BJ (cell line): ENCODE measurements around the gene SEMG1. TPM values are rescaled to one million over a fixed set of nuclear protein-coding genes. Genes with fewer than 3 reads are reported as not detected.

ENCODE experiments used
- CTCF ChIA-PET: fragments of 350-600 bp; formaldehyde crosslinking; extraction: SDS; loops from one replicate; lab custom pipeline; 2021; ENCODE audit warnings: antibody characterized with exemption, inconsistent platforms; lab: Yijun Ruan, JAX
- POLR2A ChIA-PET: fragments of 300-600 bp; sonication (Branson Sonifier 250); formaldehyde crosslinking; extraction: SDS; loops from one replicate; lab custom pipeline; 2021; ENCODE audit warnings: antibody characterized with exemption; lab: Charles Lee
- DNase-seq: peaks from one replicate; pipeline ENCODE4 v3.0.0-alpha.2; 2011; ENCODE audit warnings: low read depth
- H3K27me3 ChIP-seq: 2 replicates; pipeline ENCODE4 v1.6.0; 2011; ENCODE audit warnings: low read length; ENCODE audit not compliant: control insufficient read depth, insufficient read depth
- H3K36me3 ChIP-seq: 2 replicates; pipeline ENCODE4 v1.5.1; 2011; ENCODE audit warnings: low read length; ENCODE audit not compliant: control insufficient read depth, insufficient read depth
- H3K4me3 ChIP-seq: 2 replicates; pipeline ENCODE4 v1.5.1; 2011; ENCODE audit warnings: low read depth, mild to moderate bottlenecking, control low read depth, low read length
- CTCF ChIP-seq: IDR thresholded peaks from 2 replicates; pipeline ENCODE4 v1.5.1; 2011; ENCODE audit warnings: low read depth, mild to moderate bottlenecking, control low read depth, inconsistent platforms, low read length, moderate library complexity; ENCODE audit not compliant: insufficient read depth
- polyA plus RNA-seq: library from polyadenylated mRNA; depleted of rRNA; stranded (reverse); fragments of >200 nt; gene quantifications from 2 replicates; pipeline ENCODE4 v1.2.3, GENCODE V29; 2011

The SEMG1 gene
- polyA plus RNA-seq, 1 experiment: not detected

GRCh38 chr20:45174434-45175364, 32.1 kb upstream of the SEMG1 start, which contains the start of gene PI3:
PI3 (plus strand) TSS chr20:45174902; CDS start chr20:45174923, 21 bp downstream.
- TF ChIP-seq CTCF: no peak
- ChIA-PET POLR2A (no interaction called here), CTCF (interaction anchor here (0.7 kb wide), 1 partner anchor 374 kb away, joined by 3 read pairs; no protein-coding TSS in a partner anchor)
- no peaks in the 10 kb centered on the region for H3K36me3 ChIP-seq
- H3K27me3 ChIP-seq: peaks cover 2% of the 10 kb centered on the region
- no peak for DNase-seq
- H3K4me3 ChIP-seq: no peak within 1 kb of the TSS

- Histone ChIP-seq H3K27me3 (peaks cover 2% of the 10 kb centered on the region; the same call in 1 of the 2 replicates), H3K36me3 (no peaks in the 10 kb centered on the region), H3K4me3 (no peak overlapping the region)
- DNase-seq: no peak
- ChIA-PET POLR2A (no interaction called here), CTCF (no interaction called here)
- TF ChIP-seq CTCF: no peak
Observed at GRCh38 chr20:45176526-45177267, 30.1 kb upstream of the SEMG1 start.

GRCh38 chr20:45179166-45179565, 27.7 kb upstream of the SEMG1 start:
- Histone ChIP-seq H3K36me3 (no peaks in the 10 kb centered on the region), H3K27me3 (peaks cover 2% of the 10 kb centered on the region; the same call in 1 of the 2 replicates), H3K4me3 (no peak overlapping the region)
- TF ChIP-seq CTCF: no peak
- ChIA-PET CTCF (interaction anchor here (0.7 to 1.2 kb wide), 2 partner anchors 9 to 111 kb away, joined by 4 read pairs; no protein-coding TSS in a partner anchor), POLR2A (no interaction called here)
- no peak for DNase-seq

GRCh38 chr20:45181639-45182038, 25.2 kb upstream of the SEMG1 start:
- POLR2A ChIA-PET: no interaction called here
- Histone ChIP-seq H3K27me3 (peaks cover 2% of the 10 kb centered on the region; the same call in 1 of the 2 replicates), H3K36me3 (no peaks in the 10 kb centered on the region), H3K4me3 (no peak overlapping the region)
- CTCF ChIA-PET: interaction anchor here (0.9 to 1.3 kb wide), 2 partner anchors 42 to 110 kb away, joined by 3 read pairs; no protein-coding TSS in a partner anchor
- no peak for TF ChIP-seq CTCF
- no peak for DNase-seq

GRCh38 chr20:45183084-45183483, 23.7 kb upstream of the SEMG1 start:
- no peaks in the 10 kb centered on the region for H3K36me3 ChIP-seq
- H3K27me3 ChIP-seq: peaks cover 4% of the 10 kb centered on the region
- no peak for TF ChIP-seq CTCF
- ChIA-PET CTCF (no interaction called here), POLR2A (no interaction called here)
- no peak overlapping the region for H3K4me3 ChIP-seq
- no peak for DNase-seq
